K562 (cell line): ENCODE measurements around the gene ATXN2L. TPM values are rescaled to one million over a fixed set of nuclear protein-coding genes. Genes with fewer than 3 reads are reported as not detected.
A peak's percentile ranks its signal among the peaks of the same experiment; 100 is the strongest.

Source experiments
- ATAC-seq: fragments of 200-7000 bp; cut with Tn5 transposase; 3 replicates; pipeline ENCODE4 v1.9.1; 2020; ENCODE audit warnings: moderate library complexity
- BruUV-seq: library from RNA; stranded (reverse); fragments of 400-500 nt; replicated peaks from 2 replicates; lab custom pipeline; 2021; lab: Mats Ljungman, UMichigan
- CTCF ChIA-PET: fragments of 300-600 bp; formaldehyde crosslinking; extraction: SDS; loops from one replicate; lab custom pipeline; 2021; ENCODE audit warnings: low intra/inter-chr PET ratio; lab: Yijun Ruan, JAX
- POLR2A ChIA-PET: fragments of 300-600, 350-650 bp; sonication (Branson Sonifier 250); formaldehyde crosslinking; extraction: SDS; loops from one replicate; lab custom pipeline; 2021; ENCODE audit warnings: antibody characterized with exemption, inconsistent platforms; lab: Yijun Ruan, JAX
- DNase-seq, 4 experiments: peaks; one replicate each; pipeline versions ENCODE4 v3.0.0 to v3.0.0-alpha.2; 2011 to 2018; ENCODE audit warnings: low spot score in 3 of 4, mixed read lengths in 3 of 4; ENCODE audit errors: extremely low read depth in 1 of 4
- FAIRE-seq: peaks from 2 replicates; lab custom pipeline; 2011; peaks lifted over from hg19 to GRCh38; lab: Jason Lieb, UNC
- H2AFZ ChIP-seq: 2 replicates; pipeline ENCODE4 v1.6.0; 2011; ENCODE audit warnings: low read depth, low read length, control low read depth, inconsistent platforms
- H3K27ac ChIP-seq: fragments of 200-600 bp; 3 replicates; pipeline ENCODE4 v1.8.0; 2011; ENCODE audit warnings: low read depth, mild to moderate bottlenecking, control low read depth, inconsistent platforms, low read length, moderate library complexity, mixed read lengths; ENCODE audit errors: extremely low read depth
- H3K27me3 ChIP-seq, 2 experiments: fragments of 300-600 bp in 1 of 2; 2 replicates in 1 of 2; 3 replicates in 1 of 2; pipeline versions ENCODE4 v1.6.0 to v1.8.0; 2011; ENCODE audit warnings: inconsistent platforms in 2 of 2, low read length in 2 of 2, mild to moderate bottlenecking in 1 of 2, mixed read lengths in 1 of 2, moderate library complexity in 1 of 2; ENCODE audit not compliant: control insufficient read depth in 2 of 2, insufficient read depth in 2 of 2
- H3K36me3 ChIP-seq: fragments of 300-600 bp; 3 replicates; pipeline ENCODE4 v1.8.0; 2011; ENCODE audit warnings: mild to moderate bottlenecking, low read length, inconsistent platforms; ENCODE audit not compliant: control insufficient read depth, insufficient read depth
- H3K4me1 ChIP-seq, 2 experiments: fragments of 200-600 bp in 1 of 2; replicated peaks in 1 of 2; 2 replicates in 1 of 2; 3 replicates in 1 of 2; pipeline versions ENCODE4 v1.5.1 to v1.8.0; 2011; ENCODE audit warnings: inconsistent platforms in 2 of 2, low read length in 2 of 2, mild to moderate bottlenecking in 1 of 2, mixed read lengths in 1 of 2, moderate library complexity in 1 of 2; ENCODE audit not compliant: control insufficient read depth in 2 of 2, insufficient read depth in 2 of 2
- H3K4me2 ChIP-seq: 2 replicates; pipeline ENCODE4 v1.6.1; 2011; ENCODE audit warnings: low read length, control low read depth, inconsistent platforms, mixed read lengths; ENCODE audit not compliant: insufficient read depth
- H3K4me3 ChIP-seq: fragments of 200-600 bp; sonication (generic), shearing (Covaris generic); 2 replicates; pipeline ENCODE4 v1.5.1; 2016; ENCODE audit warnings: control low read depth, inconsistent platforms
- H3K79me2 ChIP-seq: fragments of 200-600 bp; 3 replicates; pipeline ENCODE4 v1.8.0; 2011; ENCODE audit warnings: low read length, inconsistent platforms; ENCODE audit not compliant: control insufficient read depth, insufficient read depth
- H3K9ac ChIP-seq, 2 experiments: 2 replicates each; pipeline versions ENCODE4 v1.6.0 to v1.6.1; 2011; ENCODE audit warnings: low read depth in 2 of 2, low read length in 2 of 2, control low read depth in 1 of 2, inconsistent platforms in 1 of 2, mild to moderate bottlenecking in 1 of 2, mixed read lengths in 1 of 2; ENCODE audit not compliant: insufficient read depth in 1 of 2
- H3K9me1 ChIP-seq: one replicate; pipeline ENCODE4 v1.6.0; 2011; ENCODE audit warnings: inconsistent platforms, mild to moderate bottlenecking, low read length, moderate library complexity; ENCODE audit not compliant: control insufficient read depth, insufficient read depth
- H3K9me3 ChIP-seq: replicated peaks from 2 replicates; pipeline ENCODE4 v1.5.1; 2011; ENCODE audit warnings: low read depth, low read length, inconsistent platforms; ENCODE audit not compliant: control insufficient read depth, insufficient read depth
- H4K20me1 ChIP-seq: replicated peaks from 2 replicates; pipeline ENCODE4 v1.6.1; 2011; ENCODE audit warnings: low read length, inconsistent platforms, mixed read lengths; ENCODE audit not compliant: control insufficient read depth, insufficient read depth
- FIP1L1 ChIP-seq: fragments of 200-400 bp; formaldehyde crosslinking; IDR thresholded peaks from 2 replicates; pipeline ENCODE4 v1.6.1; 2018; ENCODE audit warnings: mild to moderate bottlenecking, low read depth, low read length; ENCODE audit not compliant: poor library complexity, severe bottlenecking
- GATAD2A ChIP-seq: fragments of 450-650 bp; IDR thresholded peaks from 2 replicates; pipeline ENCODE4 v1.6.1; 2017
- NCOA1 ChIP-seq: fragments of 450-650 bp; IDR thresholded peaks from 2 replicates; pipeline ENCODE4 v1.6.1; 2016; ENCODE audit warnings: low read depth
- PHF20 ChIP-seq: fragments of 450-650 bp; IDR thresholded peaks from 2 replicates; pipeline ENCODE4 v1.6.1; 2018; ENCODE audit not compliant: partially characterized antibody
- YY1 ChIP-seq, 3 experiments: IDR thresholded peaks; 2 replicates each; pipeline ENCODE4 v1.6.1; 2011; ENCODE audit warnings: low read length in 2 of 3, mild to moderate bottlenecking in 2 of 3, moderate library complexity in 2 of 3, borderline replicate concordance in 1 of 3, control low read depth in 1 of 3, low read depth in 1 of 3; ENCODE audit not compliant: insufficient read depth in 3 of 3, insufficient replicate concordance in 2 of 3, control insufficient read depth in 1 of 3, insufficient read length in 1 of 3; ENCODE audit errors: extremely low read depth in 1 of 3
- ZBTB7A ChIP-seq: IDR thresholded peaks from 2 replicates; pipeline ENCODE4 v1.6.1; 2011; ENCODE audit warnings: low read depth, mild to moderate bottlenecking, low read length, moderate library complexity, borderline replicate concordance; ENCODE audit not compliant: control insufficient read depth
- ZNF384 ChIP-seq: IDR thresholded peaks from 2 replicates; pipeline ENCODE4 v1.6.1; 2012; ENCODE audit warnings: low read depth, low read length, improper control_type of control experiment
- WGBS: fragments of 100-300 bp; shearing (Covaris generic); methylation state at CpG from one replicate; pipeline ENCODE4 v1.1.6; 2016; ENCODE audit warnings: low coverage, mixed read lengths; ENCODE audit not compliant: insufficient coverage; ENCODE audit errors: missing lambda C conversion rate; 5-methylcytosine and 5-hydroxymethylcytosine counted together
- in situ Hi-C: fragments of 300-500 bp; cut with MboI; formaldehyde crosslinking; loops from 4 replicates; pipeline ENCODE4 v1.15.0; 2018; ENCODE audit warnings: inconsistent platforms, mixed read lengths
- intact Hi-C: fragments of 100-400 bp; cut with micrococcal nuclease; formaldehyde crosslinking; loops from 2 replicates; pipeline ENCODE4 v1.14.2; 2022
- polyA plus RNA-seq, 8 experiments: library from polyadenylated mRNA; depleted of rRNA in 4 of 8; stranded (reverse) in 5 of 8; unstranded in 3 of 8; fragments of >200 nt; fragmentation: Nextera tagmentation in 2 of 8; fragmentation: Illumina TruSeq in 1 of 8; extraction: Ambion mirVana in 2 of 8; extraction: Trizol in 1 of 8; gene quantifications; 2 replicates each; pipeline versions ENCODE4 v1.2.1 to v1.2.3, GENCODE V29; 2011 to 2014; ENCODE audit warnings: inconsistent platforms in 1 of 8, missing spikeins in 1 of 8
- total RNA-seq, 7 experiments: library from RNA; depleted of rRNA in 6 of 7; stranded (reverse); fragments of >200 nt in 6 of 7; fragmentation: Illumina TruSeq in 2 of 7; extraction: Trizol in 2 of 7; gene quantifications; 2 replicates each; pipeline versions ENCODE4 v1.2.1 to v1.2.3, GENCODE V29; 2011 to 2021; ENCODE audit warnings: low replicate concordance in 1 of 7
- TF ChIP-seq, protein P1 (sequence below): fragments of 450-650 bp; IDR thresholded peaks from 2 replicates; pipeline ENCODE4 v1.6.1; 2018; ENCODE audit warnings: mild to moderate bottlenecking, low read depth; ENCODE audit not compliant: partially characterized antibody
- TF ChIP-seq, protein P2 (sequence below): sonication (generic); formaldehyde crosslinking; IDR thresholded peaks from 2 replicates; pipeline ENCODE4 v1.8.0; 2022; ENCODE audit warnings: missing genetic modification reagents, mild to moderate bottlenecking, borderline replicate concordance
- TF ChIP-seq, protein P3 (sequence below): sonication (generic); formaldehyde crosslinking; IDR thresholded peaks from 2 replicates; pipeline ENCODE4 v1.8.0; 2023; ENCODE audit warnings: mild to moderate bottlenecking, missing genetic modification reagents

ATXN2L gene
- total and polyA plus RNA-seq, 9 of the 15 experiments (the other 6 are each of a cell fraction or from before 2014, with no cell fraction given) = 3.8 to 280 (median 37.2) TPM

DNA sequence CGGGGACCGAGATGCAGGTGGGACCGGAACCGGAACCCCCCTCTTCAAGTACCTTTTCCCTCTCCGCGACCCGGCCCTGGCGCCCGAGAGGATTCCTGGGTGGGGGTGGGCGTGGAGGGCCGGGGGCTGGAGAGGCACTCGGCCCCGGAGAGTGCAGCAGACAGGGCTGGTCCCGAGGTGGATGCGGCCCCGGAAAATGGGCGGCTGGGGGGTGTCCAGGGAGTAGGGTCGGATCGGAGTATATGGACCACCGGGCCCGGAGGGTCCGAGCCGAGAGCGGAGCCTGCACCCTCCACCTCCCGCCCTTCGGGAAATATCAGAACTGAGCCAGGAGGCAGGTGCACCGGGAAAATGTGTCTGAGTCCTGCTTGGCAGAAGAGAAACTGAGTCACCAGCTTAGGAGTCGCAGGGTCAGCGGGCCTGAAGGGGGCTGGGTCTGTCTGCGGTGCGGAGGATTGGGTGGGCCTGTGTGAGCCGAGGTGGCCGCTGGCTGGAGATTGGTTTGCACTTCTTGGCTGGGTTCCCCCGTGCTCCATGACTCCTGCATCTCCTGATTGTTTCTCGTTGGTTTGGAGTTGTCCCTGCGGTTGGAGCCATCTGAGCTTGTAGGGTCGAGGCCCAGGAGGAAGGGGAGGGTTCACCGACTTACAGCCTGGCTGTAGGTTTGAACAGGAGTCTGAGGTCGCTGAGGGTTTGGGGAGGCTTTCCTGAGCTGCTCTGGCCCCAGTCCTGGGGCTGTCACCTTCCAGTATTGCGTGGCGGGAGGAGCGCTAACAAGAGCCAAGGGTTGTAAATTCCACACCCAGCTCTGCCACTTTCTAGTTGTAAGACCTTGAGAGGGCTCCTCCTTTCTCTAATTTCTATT lies 41.4 kb downstream of the ATXN2L start:
- Histone ChIP-seq H3K4me3 (peak overlapping the region; percentile 88), H3K27ac (peak overlapping the region; percentile 99), H3K9ac (peak overlapping the region; percentile 93 to 99), H3K4me1 (peaks cover 14 to 28% of the 10 kb centered on the region in 2 experiments), H3K79me2 (peaks cover 53% of the 10 kb centered on the region), H3K9me1 (no peaks in the 10 kb centered on the region), H2AFZ (peak overlapping the region; percentile 99), H3K4me2 (peak overlapping the region; percentile 99), H3K9me3 (no peaks in the 10 kb centered on the region), H3K27me3 (no peaks in the 10 kb centered on the region), H4K20me1 (peaks cover 9% of the 10 kb centered on the region; the same call in 1 of the 2 replicates), H3K36me3 (peaks cover 39% of the 10 kb centered on the region; the same call in 2 of the 3 replicates)
- no TSS peak for BruUV-seq
- POLR2A ChIA-PET = interaction anchor here (0.6 to 5.6 kb wide), 16 partner anchors 10 to 926 kb away, joined by 3 to 99 read pairs (median 5); partner anchors contain the start of genes CD19 and TUFM
- CTCF ChIA-PET = interaction anchor here (0.8 kb wide), 1 partner anchor 18 kb away, joined by 5 read pairs; the partner anchor contains the start of gene TUFM
- intact Hi-C loops = loop anchor here (1.0 kb wide), 1 partner anchor 18 kb away; the partner anchor contains the start of gene TUFM
- ATAC-seq = peak; percentile 18
- in situ Hi-C loops = no loop called here
- peak; percentile 54 for FAIRE-seq
- DNase-seq = peak in 3 of 4 experiments; percentile 24 to 84 (median 41)
- 1% methylated on average over 37 of the region's 42 CpGs for WGBS
- TF ChIP-seq ZNF384 = no peak
- TF ChIP-seq, protein P1, sequence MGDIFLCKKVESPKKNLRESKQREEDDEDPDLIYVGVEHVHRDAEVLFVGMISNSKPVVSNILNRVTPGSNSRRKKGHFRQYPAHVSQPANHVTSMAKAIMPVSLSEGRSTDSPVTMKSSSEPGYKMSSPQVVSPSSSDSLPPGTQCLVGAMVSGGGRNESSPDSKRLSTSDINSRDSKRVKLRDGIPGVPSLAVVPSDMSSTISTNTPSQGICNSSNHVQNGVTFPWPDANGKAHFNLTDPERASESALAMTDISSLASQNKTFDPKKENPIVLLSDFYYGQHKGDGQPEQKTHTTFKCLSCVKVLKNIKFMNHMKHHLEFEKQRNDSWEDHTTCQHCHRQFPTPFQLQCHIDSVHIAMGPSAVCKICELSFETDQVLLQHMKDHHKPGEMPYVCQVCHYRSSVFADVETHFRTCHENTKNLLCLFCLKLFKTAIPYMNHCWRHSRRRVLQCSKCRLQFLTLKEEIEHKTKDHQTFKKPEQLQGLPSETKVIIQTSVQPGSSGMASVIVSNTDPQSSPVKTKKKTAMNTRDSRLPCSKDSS = no peak
- 0 out of 2 replicates have a peak, but pooled peaks have one; percentile 9 for TF ChIP-seq NCOA1
- TF ChIP-seq ZBTB7A = peak; percentile 96
- peak in 2 of 3 experiments; percentile 12 to 16 for TF ChIP-seq YY1 (IDR thresholded peaks at IDR 0.05; ENCODE audit: borderline replicate concordance in 1 of 3, control insufficient read depth in 1 of 3, extremely low read depth in 1 of 3, insufficient read depth in 3 of 3, insufficient read length in 1 of 3, insufficient replicate concordance in 2 of 3, low read depth in 1 of 3, low read length in 2 of 3)
- TF ChIP-seq FIP1L1 = peak; percentile 10
- TF ChIP-seq, protein P2, sequence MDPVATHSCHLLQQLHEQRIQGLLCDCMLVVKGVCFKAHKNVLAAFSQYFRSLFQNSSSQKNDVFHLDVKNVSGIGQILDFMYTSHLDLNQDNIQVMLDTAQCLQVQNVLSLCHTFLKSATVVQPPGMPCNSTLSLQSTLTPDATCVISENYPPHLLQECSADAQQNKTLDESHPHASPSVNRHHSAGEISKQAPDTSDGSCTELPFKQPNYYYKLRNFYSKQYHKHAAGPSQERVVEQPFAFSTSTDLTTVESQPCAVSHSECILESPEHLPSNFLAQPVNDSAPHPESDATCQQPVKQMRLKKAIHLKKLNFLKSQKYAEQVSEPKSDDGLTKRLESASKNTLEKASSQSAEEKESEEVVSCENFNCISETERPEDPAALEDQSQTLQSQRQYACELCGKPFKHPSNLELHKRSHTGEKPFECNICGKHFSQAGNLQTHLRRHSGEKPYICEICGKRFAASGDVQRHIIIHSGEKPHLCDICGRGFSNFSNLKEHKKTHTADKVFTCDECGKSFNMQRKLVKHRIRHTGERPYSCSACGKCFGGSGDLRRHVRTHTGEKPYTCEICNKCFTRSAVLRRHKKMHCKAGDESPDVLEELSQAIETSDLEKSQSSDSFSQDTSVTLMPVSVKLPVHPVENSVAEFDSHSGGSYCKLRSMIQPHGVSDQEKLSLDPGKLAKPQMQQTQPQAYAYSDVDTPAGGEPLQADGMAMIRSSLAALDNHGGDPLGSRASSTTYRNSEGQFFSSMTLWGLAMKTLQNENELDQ = 0 out of 2 replicates have a peak, but pooled peaks have one; percentile 7
- TF ChIP-seq, protein P3, sequence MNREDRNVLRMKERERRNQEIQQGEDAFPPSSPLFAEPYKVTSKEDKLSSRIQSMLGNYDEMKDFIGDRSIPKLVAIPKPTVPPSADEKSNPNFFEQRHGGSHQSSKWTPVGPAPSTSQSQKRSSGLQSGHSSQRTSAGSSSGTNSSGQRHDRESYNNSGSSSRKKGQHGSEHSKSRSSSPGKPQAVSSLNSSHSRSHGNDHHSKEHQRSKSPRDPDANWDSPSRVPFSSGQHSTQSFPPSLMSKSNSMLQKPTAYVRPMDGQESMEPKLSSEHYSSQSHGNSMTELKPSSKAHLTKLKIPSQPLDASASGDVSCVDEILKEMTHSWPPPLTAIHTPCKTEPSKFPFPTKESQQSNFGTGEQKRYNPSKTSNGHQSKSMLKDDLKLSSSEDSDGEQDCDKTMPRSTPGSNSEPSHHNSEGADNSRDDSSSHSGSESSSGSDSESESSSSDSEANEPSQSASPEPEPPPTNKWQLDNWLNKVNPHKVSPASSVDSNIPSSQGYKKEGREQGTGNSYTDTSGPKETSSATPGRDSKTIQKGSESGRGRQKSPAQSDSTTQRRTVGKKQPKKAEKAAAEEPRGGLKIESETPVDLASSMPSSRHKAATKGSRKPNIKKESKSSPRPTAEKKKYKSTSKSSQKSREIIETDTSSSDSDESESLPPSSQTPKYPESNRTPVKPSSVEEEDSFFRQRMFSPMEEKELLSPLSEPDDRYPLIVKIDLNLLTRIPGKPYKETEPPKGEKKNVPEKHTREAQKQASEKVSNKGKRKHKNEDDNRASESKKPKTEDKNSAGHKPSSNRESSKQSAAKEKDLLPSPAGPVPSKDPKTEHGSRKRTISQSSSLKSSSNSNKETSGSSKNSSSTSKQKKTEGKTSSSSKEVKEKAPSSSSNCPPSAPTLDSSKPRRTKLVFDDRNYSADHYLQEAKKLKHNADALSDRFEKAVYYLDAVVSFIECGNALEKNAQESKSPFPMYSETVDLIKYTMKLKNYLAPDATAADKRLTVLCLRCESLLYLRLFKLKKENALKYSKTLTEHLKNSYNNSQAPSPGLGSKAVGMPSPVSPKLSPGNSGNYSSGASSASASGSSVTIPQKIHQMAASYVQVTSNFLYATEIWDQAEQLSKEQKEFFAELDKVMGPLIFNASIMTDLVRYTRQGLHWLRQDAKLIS (CRISPR knock-in tag) = peak; percentile 24; the same call in 1 of the 2 replicates
- TF ChIP-seq GATAD2A = 0 out of 2 replicates have a peak, but pooled peaks have one; percentile 13
- peak; percentile 9 for TF ChIP-seq PHF20
